IMR-90 (cell line): Measurements from ENCODE around the gene NXNL2.

Experiments
- MAZ ChIP-seq: IDR thresholded peaks from 2 replicates; pipeline ENCODE4 v1.6.1; 2012; ENCODE audit warnings: low read depth, mild to moderate bottlenecking, low read length, improper control_type of control experiment, moderate library complexity, borderline replicate concordance
- MXI1 ChIP-seq: IDR thresholded peaks from 2 replicates; pipeline ENCODE4 v1.6.1; 2012; ENCODE audit warnings: low read depth, mild to moderate bottlenecking, low read length, moderate library complexity, borderline replicate concordance
- POLR2A ChIP-seq: IDR thresholded peaks from 2 replicates; pipeline ENCODE4 v1.6.1; 2012; ENCODE audit warnings: mild to moderate bottlenecking, low read depth, low read length
- RAD21 ChIP-seq: IDR thresholded peaks from 2 replicates; pipeline ENCODE4 v1.6.1; 2012; ENCODE audit warnings: low read length, improper control_type of control experiment
- RCOR1 ChIP-seq: IDR thresholded peaks from 2 replicates; pipeline ENCODE4 v1.6.1; 2012; ENCODE audit warnings: mild to moderate bottlenecking, low read length, improper control_type of control experiment; ENCODE audit not compliant: insufficient replicate concordance
- TF ChIP-seq, protein P1 (sequence below): conservative IDR thresholded peaks from 2 replicates; pipeline ENCODE4 v1.5.1; 2012; ENCODE audit warnings: mild to moderate bottlenecking, low read depth, low read length, improper control_type of control experiment
- TF ChIP-seq, protein P2 (sequence below): fragments of 150-350 bp; IDR thresholded peaks from 2 replicates; pipeline ENCODE4 v1.6.1; 2017; ENCODE audit warnings: mild to moderate bottlenecking, antibody characterized with exemption, low read length, low read depth

DNA sequence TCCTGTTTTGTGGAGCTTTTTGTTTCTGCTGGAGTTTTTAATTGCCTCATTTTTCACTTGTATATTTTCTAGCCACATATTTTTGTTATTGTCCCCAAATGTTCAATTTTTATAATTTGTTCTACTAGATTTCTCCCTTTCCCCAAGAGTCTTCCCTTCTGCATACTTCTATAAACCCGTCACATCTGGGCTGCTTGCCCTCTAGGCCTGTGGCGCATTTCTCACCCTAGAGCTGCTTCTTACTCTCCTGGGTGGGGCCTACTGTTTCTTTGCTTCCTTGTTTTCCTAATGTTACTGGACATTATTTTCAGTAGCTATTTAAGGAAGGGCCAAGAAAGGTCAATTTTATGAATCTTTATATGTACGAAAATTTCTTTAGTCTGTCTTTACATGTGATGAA, 51.5 kb downstream of the NXNL2 start:
- TF ChIP-seq RCOR1 (no peak), MAZ (no peak), RAD21 (no peak), POLR2A (no peak), MXI1 (no peak)
- TF ChIP-seq, protein P1, sequence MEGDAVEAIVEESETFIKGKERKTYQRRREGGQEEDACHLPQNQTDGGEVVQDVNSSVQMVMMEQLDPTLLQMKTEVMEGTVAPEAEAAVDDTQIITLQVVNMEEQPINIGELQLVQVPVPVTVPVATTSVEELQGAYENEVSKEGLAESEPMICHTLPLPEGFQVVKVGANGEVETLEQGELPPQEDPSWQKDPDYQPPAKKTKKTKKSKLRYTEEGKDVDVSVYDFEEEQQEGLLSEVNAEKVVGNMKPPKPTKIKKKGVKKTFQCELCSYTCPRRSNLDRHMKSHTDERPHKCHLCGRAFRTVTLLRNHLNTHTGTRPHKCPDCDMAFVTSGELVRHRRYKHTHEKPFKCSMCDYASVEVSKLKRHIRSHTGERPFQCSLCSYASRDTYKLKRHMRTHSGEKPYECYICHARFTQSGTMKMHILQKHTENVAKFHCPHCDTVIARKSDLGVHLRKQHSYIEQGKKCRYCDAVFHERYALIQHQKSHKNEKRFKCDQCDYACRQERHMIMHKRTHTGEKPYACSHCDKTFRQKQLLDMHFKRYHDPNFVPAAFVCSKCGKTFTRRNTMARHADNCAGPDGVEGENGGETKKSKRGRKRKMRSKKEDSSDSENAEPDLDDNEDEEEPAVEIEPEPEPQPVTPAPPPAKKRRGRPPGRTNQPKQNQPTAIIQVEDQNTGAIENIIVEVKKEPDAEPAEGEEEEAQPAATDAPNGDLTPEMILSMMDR = no peak
- TF ChIP-seq, protein P2, sequence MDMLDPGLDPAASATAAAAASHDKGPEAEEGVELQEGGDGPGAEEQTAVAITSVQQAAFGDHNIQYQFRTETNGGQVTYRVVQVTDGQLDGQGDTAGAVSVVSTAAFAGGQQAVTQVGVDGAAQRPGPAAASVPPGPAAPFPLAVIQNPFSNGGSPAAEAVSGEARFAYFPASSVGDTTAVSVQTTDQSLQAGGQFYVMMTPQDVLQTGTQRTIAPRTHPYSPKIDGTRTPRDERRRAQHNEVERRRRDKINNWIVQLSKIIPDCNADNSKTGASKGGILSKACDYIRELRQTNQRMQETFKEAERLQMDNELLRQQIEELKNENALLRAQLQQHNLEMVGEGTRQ = no peak
